Retina (tissue), 1 donor: ENCODE data around the gene MS4A2.
"Not testable (repeated sequence)": the region's sequence is repeated elsewhere in the genome, so short reads cannot be mapped to it uniquely, and the experiment has no call there.

Source experiments
- DNase-seq: peaks from one replicate; pipeline ENCODE4 v3.0.0-alpha.2; 2016

MS4A2 gene

DNA sequence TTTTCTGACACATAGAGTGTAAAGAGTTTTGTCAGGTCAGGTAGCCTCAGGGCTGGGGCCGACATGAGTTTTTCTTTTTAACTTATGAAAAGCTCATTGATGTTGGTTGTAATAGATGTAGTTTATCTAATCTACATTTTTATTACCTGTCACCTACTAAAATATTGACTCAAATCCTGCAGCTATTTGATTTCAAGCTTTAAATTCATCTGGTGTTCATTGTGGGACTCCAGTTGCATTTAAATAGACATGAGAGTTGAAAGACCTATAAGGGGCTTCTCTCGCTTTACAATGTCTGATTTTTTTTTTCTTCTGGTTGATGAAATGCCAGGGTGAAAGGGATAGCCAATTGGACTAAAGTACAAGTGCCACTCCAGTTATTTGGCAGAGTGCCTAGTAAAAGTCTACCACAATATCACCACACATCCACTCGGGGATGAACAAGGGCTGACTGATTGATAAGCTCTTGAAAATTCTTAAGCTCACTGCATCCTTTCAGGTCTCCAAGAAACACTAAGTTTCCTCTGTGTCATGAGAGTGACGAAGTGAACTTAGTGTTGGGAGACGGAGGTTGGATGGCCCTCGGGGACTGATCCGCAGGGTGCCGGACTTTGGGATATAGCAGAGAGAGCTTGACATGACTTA, 16.1 kb downstream of the MS4A2 start:
- DNase-seq: not testable (repeated sequence)

DNA sequence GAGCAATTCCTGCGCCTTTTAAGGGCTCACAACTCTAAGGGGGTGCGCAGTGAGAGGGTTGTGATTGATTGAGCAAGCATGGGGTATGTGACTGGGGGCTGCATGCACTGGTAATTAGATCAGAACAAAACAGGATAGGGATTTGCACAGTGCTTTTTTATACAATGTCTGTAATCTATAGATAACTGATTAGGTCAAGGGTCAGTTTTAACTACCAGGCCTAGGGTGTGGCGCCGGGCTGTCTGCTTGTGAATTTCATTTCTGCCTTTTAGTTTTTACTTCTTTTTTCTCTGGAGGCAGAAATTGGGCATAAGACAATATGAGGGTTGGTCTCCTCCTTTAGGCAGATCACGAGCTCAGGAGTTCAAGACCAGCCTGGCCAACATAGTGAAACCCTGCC, 20.2 kb downstream of the MS4A2 start:
- DNase-seq: not testable (repeated sequence)

DNA sequence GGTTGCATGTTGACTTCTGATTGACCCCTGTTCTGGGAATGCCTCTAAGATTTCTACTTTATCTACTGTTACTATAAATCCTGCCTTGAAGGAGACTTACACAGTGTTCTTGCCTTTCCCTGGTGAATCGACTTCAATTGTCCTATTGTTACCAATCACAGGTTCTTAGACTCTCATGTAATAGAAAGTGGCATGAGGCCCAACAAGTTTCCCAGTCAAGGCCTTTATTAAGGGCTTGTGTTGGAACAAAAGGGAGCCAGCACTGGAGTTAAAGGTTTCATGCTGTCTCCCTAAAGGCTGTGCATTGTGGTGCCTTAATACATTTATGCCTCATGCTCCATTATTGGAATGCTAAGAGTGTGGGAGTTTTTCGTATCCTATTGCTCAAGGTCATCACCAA, 23.3 kb downstream of the MS4A2 start:
- DNase-seq: no peak

DNA sequence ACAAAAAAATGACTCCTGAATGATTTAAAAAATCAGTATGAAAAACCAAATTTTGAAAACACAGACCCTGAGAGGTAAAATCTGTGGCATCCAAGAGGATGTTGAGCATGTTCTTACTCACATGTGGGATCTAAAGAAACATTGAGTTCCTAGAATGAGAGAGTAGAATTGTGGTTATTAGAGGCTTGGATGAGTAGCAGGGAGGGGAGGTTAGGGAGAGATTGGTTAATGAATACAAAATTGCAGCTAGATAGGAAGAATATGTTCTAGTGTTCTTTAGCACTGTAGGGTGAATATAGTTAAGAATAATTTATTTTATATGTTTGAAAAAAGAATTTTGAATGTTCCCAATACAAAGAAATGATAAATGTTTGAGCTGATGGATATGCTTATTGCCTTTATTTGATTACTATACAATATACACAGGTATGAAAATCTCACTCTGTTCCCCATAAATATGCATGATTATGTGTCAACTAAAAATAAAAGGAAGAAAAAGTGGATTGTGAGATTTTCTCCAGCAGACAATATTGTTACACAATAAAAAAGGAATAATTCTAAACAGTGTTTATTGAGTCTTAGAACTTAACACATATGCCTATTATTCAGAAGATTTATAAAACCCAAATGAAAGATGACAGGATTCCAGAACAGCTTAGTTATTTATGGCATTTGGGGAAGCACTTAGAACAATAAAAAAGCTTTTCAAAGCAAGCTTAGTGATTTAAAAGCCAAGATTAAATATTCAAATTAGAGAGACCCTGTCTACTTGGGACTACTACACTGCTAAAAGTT, 28.7 kb downstream of the MS4A2 start:
- DNase-seq: no peak

DNA sequence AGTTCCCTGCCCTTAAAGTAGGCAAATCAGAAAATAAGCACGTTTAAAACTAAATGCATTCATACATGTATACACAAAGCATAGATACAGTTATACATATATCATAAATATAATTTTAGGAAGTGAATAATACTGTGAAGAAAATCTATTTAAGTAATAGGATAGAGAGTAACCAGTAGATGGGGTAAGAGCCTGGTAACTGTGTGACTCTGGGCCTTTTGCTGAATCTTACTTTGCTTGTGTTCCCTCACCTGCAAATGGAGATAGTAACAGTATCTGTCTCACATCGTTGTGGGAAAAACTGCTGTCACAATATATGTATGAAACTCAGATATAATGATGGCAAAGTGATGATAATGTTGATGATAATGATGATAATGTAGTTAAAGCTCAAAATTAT, 29.9 kb downstream of the MS4A2 start:
- no peak for DNase-seq

DNA sequence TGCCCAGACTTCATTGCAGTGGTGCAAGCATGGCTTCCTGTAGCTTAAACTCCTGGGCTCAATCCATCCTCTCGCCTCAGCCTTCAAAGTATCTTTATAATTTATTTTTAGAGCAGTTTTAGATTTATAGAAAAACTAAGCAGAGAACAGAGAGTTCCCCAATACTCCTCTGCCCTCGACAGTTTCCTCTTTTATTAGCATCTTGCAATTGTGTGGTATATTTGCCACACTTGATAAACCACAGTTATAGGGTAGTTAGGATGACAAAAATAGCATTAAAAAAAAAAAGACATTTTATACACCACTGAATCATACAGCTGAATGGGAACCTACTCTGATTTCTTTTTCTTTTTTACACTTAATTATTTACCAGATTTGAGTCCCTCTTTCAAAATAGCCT, 31.2 kb downstream of the MS4A2 start:
- no peak for DNase-seq

DNA sequence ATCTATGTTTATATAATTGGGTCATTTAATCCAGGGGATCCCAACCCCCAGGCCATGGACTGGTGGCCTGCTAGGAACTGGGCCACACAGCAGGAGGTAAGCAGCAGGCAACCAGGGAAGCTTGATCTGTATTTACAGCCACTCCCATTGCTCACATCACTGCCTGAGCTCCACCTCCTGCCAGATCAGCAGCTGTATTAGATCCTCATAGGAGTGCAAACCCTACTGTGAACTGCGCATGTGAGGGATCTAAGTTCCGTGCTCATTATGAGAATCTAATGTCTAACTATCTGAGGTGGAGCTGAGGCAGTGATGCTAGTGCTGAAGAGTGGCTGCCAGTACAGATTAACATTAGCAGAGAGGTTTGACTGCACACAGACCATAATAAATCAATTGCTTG, 32.8 kb downstream of the MS4A2 start:
- DNase-seq: peak; percentile 76

DNA sequence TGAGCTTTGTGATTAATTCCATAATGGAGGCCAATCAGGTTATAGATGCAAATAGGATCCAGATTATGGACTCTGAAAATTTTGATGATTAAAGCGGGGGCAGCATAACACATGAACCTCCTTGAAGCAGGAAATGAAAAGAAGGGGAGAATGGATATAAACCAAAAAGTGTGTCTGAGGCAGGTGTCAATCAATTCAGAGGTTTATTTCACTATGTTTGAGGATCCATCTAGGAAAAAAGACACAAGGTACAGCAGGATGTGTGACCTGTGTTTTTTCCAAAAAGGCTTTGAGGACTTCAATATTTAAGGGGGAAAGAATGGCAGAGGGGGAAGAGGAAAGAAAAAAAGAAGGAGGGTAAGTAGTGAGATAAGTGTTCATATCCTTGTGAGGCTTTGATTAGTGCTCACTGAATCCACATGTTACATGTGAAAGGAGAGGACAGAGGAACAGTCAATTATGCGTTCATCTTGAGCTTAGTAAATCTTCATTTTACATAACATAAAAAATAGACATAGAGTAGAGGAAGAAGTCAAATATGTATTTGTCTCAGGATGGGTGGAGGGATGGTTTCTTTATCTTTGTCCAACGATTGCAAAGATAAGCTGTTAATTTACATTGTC, 34.1 kb downstream of the MS4A2 start:
- peak; percentile 13 for DNase-seq

DNA sequence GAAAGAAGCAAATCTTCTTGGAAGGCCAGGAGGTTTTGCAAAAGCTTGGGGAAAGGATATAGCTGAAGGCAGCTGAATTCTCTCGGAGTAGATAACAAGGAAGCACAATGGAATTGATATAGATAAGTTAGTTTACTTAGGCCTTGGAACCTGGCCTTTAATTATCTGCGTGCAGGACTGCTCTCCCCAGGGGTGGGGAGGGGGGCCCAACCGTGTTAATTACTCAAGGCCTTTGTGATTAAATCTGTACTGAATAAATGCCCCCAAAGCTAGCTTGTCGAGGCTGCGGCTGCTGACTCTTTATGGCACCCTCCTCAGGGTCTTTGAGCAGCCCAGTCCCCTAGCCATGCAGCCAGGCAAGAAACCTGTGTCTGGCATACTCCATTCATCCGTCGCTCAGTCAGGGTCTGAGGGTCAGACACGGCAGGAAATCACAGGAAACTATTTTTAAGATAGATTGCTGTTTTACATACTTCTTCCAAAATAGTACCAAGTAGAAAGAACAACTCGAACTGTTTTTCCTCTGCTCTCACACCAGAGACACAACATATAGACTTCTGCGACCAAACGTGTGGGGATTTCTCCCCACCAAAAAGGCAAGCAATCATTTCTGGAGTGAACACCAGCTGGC, 36.5 kb downstream of the MS4A2 start:
- DNase-seq: no peak

DNA sequence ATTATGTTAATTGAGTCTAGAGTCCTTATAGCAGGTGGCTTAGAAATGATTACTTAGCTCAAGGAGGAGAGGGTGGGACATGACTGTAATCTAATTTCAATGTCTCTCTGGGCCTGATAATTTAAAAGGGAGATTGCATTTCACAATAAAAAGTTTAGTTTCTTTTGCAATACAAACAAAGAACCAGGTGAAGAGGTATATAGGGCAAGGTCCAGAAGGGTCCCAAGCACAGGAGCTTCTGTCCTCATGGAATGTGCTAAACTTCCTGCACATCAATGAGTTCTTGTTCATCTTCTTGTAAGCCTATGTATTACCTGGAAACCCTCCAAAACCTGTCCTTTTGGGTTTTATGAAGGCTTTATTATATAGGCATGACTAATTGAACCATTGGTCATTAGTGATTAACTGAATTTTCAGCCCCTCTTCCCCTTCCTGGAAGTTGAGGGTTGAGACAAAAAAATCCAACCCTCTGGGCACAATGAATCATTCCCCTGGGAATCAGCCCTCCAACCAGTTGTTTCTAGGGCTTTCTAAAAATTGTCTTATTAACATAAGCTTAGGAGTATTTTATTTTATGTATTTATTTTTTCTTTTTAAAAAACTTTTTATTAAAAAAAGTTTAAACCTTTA, 37.6 kb downstream of the MS4A2 start:
- DNase-seq: no peak

DNA sequence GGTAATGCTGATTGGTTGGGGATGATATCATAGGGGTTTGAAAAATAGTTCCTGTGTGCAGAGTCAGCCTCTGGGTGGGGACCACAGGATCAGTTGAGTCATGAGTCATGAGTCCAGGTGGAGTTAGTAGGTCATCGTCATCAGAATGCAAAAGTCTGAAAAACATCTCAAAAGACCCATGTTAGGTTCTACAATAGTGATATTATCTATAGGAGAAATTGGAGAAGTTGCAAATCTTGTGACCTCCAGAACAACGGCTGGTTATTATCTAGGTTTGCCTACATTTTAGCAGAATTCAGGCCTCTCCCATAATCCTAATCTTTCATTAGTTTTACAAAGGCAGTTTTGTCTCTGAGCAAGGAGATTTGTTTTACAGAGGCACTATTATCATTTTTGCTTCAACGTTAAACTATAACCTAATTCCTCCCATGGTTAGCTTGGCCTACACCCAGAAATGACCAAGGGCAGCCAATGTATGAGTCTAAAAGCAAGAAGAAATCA, 38.9 kb downstream of the MS4A2 start:
- no peak for DNase-seq

DNA sequence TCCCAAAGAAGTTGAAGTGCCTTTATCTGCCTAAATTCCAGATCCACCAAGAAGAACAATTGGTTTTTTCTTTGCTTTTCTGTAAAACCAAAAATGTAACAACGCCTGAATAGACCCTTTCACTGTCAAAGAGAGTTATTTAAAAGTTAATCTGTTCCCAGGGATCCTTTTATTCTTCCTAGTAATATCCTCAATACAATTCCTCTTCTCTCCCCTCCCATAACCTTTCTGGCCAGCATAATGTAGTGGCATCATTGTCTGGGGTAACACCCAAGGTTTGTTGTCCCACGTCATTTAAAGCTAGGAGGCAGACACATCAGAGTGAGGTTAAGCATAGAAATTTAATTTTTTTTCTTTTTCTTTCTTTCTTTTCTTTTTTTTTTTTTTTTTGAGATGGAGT, 39.9 kb downstream of the MS4A2 start:
- DNase-seq: no peak

DNA sequence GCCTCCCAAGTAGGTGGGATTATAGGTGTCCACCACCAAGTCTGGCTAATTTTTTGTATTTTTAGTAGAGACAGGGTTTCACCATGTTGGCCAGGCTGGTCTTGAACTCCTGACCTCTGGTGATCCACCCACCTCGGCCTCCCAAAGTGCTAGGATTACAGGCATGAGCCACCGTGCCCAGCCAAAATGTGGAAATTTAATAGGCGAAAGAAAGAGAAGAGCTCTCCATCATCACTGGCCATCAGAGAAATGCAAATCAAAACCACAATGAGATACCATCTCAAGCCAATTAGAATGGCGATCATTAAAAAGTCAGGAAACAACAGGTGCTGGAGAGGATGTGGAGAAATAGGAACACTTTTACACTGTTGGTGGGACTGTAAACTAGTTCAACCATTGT, 40.4 kb downstream of the MS4A2 start:
- not testable (repeated sequence) for DNase-seq

DNA sequence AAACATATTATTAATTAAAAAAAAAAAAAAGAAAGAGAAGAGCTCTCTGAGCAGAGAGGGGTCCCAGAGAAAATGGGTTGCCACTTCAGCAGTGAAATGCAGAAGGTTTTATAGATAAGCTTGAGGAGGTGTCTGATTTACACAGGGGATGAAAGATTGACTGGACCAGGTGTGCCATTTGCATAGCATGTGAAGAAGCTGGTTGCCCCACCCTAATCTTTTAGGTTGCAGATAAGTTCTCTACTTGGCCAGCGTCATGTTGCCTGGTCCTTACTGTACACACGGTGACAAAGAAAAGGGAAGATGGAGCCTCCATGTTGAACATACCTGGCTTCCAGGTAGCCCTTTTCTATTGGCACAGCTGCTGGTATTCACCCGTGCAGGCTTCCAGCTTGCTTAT, 41.4 kb downstream of the MS4A2 start:
- DNase-seq: no peak

DNA sequence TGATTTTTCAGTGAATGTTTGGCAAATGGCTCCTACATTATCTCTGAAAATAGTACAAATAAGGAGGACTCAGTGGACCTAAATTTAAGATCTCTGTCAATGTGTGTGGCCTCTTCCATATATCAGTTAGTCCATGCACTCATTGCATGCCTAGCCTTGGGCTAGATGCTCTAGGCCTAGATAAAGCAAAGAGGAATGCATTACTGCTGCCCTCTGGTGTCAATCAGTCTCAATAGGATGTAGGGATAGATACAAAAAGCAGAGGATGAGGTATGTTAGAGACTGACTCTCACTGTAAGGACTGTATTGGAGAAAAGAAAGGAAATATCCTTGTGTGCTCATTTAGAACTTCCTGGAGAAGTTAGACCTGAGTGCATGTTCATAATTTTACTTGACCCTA, 42.0 kb downstream of the MS4A2 start:
- peak; percentile 42 for DNase-seq

DNA sequence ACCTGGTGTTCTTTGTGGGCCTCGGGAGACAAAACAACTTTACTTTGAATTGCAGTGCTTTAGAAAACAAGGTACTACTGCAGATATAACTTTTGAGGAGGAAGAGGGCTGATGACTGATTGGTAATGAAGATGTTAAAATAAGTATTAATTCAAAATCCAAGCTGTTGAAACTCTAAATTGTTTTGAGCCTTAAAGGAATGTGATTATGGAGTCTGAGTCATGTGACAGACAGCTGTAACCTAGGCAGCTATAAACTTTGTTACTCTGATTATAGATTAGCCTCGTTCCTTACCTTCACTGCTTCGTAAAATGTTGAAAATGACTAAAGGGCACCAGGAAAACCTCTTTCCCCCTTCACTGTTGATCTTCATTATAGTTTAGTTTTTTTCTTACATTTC, 43.4 kb downstream of the MS4A2 start:
- DNase-seq: no peak

DNA sequence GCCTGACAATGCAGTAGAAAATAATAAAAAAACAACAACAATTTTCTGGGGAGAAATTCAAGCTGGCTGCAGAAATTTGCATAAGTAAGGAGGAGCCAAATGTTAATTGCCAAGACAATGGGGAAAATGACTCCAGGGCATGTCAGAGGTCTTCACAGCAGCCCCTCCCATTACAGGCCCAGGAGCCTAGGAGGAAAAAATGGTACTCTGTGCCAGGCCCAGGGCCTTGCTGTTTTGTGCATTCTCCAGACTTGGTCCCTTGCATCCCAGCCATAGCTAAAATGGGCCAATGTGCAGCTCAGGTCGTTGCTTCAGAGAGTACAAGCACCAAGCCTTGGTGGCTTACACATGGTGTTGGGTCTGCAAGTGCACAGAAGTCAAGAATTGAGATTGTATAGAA, 45.5 kb downstream of the MS4A2 start:
- no peak for DNase-seq

DNA sequence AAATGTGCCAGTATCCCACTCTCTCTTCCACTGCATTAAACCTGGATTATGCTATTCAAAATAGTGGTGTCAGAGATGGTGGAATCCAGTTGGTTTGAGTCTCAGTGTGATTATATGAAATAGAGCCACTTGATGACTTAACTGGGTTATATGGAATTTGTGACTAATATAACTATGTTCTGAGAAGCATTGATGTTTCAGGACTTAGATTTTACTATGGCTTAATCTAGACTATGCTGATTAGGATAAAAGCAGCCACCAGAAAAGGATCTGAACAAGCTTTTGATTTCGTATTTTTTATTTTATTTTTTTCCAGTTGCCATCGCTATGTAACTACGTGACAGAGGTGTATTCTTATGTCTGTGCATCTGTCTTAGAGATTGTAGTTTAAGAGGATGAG, 55.3 kb downstream of the MS4A2 start:
- no peak for DNase-seq

DNA sequence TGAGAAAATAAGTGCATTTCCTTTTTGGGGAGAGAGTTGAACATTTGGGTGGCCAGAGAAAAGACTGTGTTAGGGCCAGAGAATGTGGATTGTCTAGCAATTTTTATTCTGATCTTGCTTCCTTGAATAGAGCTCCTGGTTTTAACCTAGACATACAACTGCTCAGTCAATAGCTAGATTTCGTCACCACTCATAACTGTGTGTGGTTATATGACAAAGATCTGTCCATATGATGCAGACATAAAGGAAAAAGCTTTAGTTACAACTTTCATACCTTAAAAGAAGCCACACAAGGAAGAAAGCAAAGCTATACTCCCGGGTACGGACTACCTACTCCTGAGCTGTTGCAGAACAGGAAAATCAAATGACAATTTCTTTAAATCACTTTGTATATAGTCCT, 57.2 kb downstream of the MS4A2 start:
- no peak for DNase-seq
